ENCODE data around the gene KY. TPM values are rescaled to one million over a fixed set of nuclear protein-coding genes. Genes with fewer than 3 reads are reported as not detected.

Gene KY
- total and polyA plus RNA-seq, 9 of the 15 experiments (the other 6 are each of a cell fraction or from before 2014, with no cell fraction given): not detected

- TF ChIP-seq, protein P1, sequence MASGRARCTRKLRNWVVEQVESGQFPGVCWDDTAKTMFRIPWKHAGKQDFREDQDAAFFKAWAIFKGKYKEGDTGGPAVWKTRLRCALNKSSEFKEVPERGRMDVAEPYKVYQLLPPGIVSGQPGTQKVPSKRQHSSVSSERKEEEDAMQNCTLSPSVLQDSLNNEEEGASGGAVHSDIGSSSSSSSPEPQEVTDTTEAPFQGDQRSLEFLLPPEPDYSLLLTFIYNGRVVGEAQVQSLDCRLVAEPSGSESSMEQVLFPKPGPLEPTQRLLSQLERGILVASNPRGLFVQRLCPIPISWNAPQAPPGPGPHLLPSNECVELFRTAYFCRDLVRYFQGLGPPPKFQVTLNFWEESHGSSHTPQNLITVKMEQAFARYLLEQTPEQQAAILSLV (tag; IDR thresholded peaks at IDR 0.05): no peak
- TF ChIP-seq BRD4 (IDR thresholded peaks at IDR 0.05): no peak
- no peak for TF ChIP-seq NR3C1 (CRISPR knock-in tag; IDR thresholded peaks at IDR 0.05)
- no peak for TF ChIP-seq ZNF589 (CRISPR knock-in tag; IDR thresholded peaks at IDR 0.05; ENCODE audit: low read depth)
- TF ChIP-seq, protein P2, sequence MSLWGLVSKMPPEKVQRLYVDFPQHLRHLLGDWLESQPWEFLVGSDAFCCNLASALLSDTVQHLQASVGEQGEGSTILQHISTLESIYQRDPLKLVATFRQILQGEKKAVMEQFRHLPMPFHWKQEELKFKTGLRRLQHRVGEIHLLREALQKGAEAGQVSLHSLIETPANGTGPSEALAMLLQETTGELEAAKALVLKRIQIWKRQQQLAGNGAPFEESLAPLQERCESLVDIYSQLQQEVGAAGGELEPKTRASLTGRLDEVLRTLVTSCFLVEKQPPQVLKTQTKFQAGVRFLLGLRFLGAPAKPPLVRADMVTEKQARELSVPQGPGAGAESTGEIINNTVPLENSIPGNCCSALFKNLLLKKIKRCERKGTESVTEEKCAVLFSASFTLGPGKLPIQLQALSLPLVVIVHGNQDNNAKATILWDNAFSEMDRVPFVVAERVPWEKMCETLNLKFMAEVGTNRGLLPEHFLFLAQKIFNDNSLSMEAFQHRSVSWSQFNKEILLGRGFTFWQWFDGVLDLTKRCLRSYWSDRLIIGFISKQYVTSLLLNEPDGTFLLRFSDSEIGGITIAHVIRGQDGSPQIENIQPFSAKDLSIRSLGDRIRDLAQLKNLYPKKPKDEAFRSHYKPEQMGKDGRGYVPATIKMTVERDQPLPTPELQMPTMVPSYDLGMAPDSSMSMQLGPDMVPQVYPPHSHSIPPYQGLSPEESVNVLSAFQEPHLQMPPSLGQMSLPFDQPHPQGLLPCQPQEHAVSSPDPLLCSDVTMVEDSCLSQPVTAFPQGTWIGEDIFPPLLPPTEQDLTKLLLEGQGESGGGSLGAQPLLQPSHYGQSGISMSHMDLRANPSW (CRISPR knock-in tag; IDR thresholded peaks at IDR 0.05): no peak
- TF ChIP-seq, protein P3, sequence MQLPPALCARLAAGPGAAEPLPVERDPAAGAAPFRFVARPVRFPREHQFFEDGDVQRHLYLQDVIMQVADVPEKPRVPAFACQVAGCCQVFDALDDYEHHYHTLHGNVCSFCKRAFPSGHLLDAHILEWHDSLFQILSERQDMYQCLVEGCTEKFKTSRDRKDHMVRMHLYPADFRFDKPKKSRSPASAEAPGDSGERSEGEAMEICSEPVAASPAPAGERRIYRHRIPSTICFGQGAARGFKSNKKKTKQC (CRISPR knock-in tag; IDR thresholded peaks at IDR 0.05): no peak
These were observed 7.7 kb upstream of the KY start (continued) for GRCh38 chr3:134658555-134658954.

Measured in K562 (cell line).